HL-60 (cell line): ENCODE data around the gene POLR2J.

Source experiments
- DNase-seq, 2 experiments: peaks; one replicate each; pipeline ENCODE4 v3.0.0-alpha.2; 2010 to 2020; ENCODE audit warnings: low read depth in 1 of 2, low spot score in 1 of 2
- H3K27ac ChIP-seq: fragments of 250-450 bp; sonication (Bioruptor Pico); replicated peaks from 2 replicates; pipeline ENCODE4 v1.5.1; 2020; ENCODE audit warnings: mild to moderate bottlenecking, moderate library complexity
- H3K27me3 ChIP-seq: fragments of 250-450 bp; sonication (Bioruptor Pico); 2 replicates; pipeline ENCODE4 v1.5.1; 2021; ENCODE audit warnings: mild to moderate bottlenecking, moderate library complexity; ENCODE audit not compliant: insufficient read depth, poor library complexity, severe bottlenecking
- H3K4me3 ChIP-seq: replicated peaks from 2 replicates; pipeline ENCODE4 v1.5.1; 2011; ENCODE audit warnings: mild to moderate bottlenecking, control low read depth, low read length; ENCODE audit not compliant: insufficient read depth
- CTCF ChIP-seq: IDR thresholded peaks from one replicate; pipeline ENCODE4 v1.5.1; 2011; ENCODE audit warnings: low read length, control low read depth, inconsistent platforms; ENCODE audit not compliant: insufficient read depth
- GABPA ChIP-seq: IDR thresholded peaks from 2 replicates; pipeline ENCODE4 v1.6.1; 2012; ENCODE audit warnings: low read depth
- POLR2AphosphoS5 ChIP-seq: IDR thresholded peaks from 2 replicates; pipeline ENCODE4 v1.6.1; 2012; ENCODE audit warnings: low read depth
- REST ChIP-seq: IDR thresholded peaks from 2 replicates; pipeline ENCODE4 v1.6.1; 2012; ENCODE audit warnings: low read depth; ENCODE audit not compliant: insufficient replicate concordance
- SPI1 ChIP-seq: IDR thresholded peaks from 2 replicates; pipeline ENCODE4 v1.6.1; 2012; ENCODE audit warnings: low read depth, mild to moderate bottlenecking, borderline replicate concordance

The POLR2J gene

GRCh38 chr7:102471791-102472125 lies 7.0 kb downstream of the POLR2J start:
- no peak for DNase-seq
- Histone ChIP-seq H3K27me3 (no peaks in the 10 kb centered on the region), H3K27ac (no peak overlapping the region), H3K4me3 (no peak overlapping the region)
- no peak for TF ChIP-seq REST
- TF ChIP-seq GABPA = no peak
- no peak; the same call in 1 of the 2 replicates for TF ChIP-seq POLR2AphosphoS5
- TF ChIP-seq SPI1 = no peak
- no peak for TF ChIP-seq CTCF

GRCh38 chr7:102469972-102470825 lies 8.5 kb downstream of the POLR2J start:
- Histone ChIP-seq H3K27ac (no peak overlapping the region), H3K27me3 (no peaks in the 10 kb centered on the region), H3K4me3 (no peak overlapping the region)
- TF ChIP-seq POLR2AphosphoS5 = no peak
- TF ChIP-seq CTCF = no peak
- TF ChIP-seq GABPA = no peak
- TF ChIP-seq REST = no peak
- TF ChIP-seq SPI1 = no peak
- no peak for DNase-seq

GRCh38 chr7:102469351-102469971 lies 9.3 kb downstream of the POLR2J start:
- DNase-seq = no peak
- H3K4me3 ChIP-seq = no peak overlapping the region
- TF ChIP-seq GABPA (no peak), REST (no peak), CTCF (no peak), POLR2AphosphoS5 (no peak), SPI1 (no peak)
- no peaks in the 10 kb centered on the region for H3K27me3 ChIP-seq
- no peak overlapping the region for H3K27ac ChIP-seq
